ENCODE data around the gene ARX. TPM values are rescaled to one million over a fixed set of nuclear protein-coding genes. Genes with fewer than 3 reads are reported as not detected.

Gene ARX
- total RNA-seq, 1 experiment from 2014 or later = not detected

DNA sequence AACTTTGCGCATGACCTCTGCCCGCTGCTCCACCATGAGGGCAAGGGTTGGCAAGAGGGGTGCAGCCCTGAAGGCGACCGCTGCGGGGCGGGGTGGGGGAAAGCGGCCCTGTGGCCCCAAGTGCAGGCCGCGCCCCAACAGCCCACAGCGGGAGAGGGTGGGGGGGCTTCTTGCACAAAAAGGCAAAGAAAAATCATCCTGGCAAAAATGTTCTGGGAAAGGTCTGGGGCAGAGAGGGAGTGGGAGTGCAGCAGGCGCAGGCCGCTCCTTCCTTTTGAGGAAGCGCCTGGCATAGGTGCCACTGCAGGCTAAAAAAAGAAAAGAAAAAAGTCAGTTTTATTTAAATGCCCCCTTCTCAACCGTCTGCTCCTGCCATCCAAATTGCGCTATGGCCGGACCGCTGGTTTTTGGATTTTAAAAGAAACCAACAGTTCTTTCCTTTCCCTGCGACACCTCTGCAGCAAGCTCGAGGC is 1.4 kb downstream of the ARX start:
- TF ChIP-seq, protein P1, sequence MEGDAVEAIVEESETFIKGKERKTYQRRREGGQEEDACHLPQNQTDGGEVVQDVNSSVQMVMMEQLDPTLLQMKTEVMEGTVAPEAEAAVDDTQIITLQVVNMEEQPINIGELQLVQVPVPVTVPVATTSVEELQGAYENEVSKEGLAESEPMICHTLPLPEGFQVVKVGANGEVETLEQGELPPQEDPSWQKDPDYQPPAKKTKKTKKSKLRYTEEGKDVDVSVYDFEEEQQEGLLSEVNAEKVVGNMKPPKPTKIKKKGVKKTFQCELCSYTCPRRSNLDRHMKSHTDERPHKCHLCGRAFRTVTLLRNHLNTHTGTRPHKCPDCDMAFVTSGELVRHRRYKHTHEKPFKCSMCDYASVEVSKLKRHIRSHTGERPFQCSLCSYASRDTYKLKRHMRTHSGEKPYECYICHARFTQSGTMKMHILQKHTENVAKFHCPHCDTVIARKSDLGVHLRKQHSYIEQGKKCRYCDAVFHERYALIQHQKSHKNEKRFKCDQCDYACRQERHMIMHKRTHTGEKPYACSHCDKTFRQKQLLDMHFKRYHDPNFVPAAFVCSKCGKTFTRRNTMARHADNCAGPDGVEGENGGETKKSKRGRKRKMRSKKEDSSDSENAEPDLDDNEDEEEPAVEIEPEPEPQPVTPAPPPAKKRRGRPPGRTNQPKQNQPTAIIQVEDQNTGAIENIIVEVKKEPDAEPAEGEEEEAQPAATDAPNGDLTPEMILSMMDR (conservative IDR thresholded peaks at IDR 0.05; ENCODE audit: low read depth, low read length) = no peak
- no peak for TF ChIP-seq EZH2phosphoT487 (IDR thresholded peaks at IDR 0.05; ENCODE audit: borderline replicate concordance, low read length)
- Histone ChIP-seq H3K4me3 (ENCODE audit: low read length) (no peak overlapping the region), H3K4me1 (ENCODE audit: insufficient read depth, low read length) (no peaks in the 10 kb centered on the region), H3K9me3 (ENCODE audit: low read length) (no peaks in the 10 kb centered on the region), H3K27me3 (ENCODE audit: low read length) (peaks cover 56% of the 10 kb centered on the region), H3K36me3 (ENCODE audit: low read depth, low read length) (no peaks in the 10 kb centered on the region), H3K9me2 (replicated peaks; ENCODE audit: low read length) (no peaks in the 10 kb centered on the region), H3F3A (ENCODE audit: low read length, unreplicated experiment) (no peaks in the 10 kb centered on the region), H3K9ac (ENCODE audit: low read length) (no peak overlapping the region), H3K27ac (ENCODE audit: low read length) (no peak overlapping the region), H2AFZ (ENCODE audit: low read length) (no peak overlapping the region), H3K4me2 (ENCODE audit: low read length) (no peak overlapping the region), H4K20me1 (ENCODE audit: low read length) (no peaks in the 10 kb centered on the region), H3K79me2 (ENCODE audit: low read length) (no peaks in the 10 kb centered on the region)
- ChIA-PET CTCF (no interaction called here), POLR2A (ENCODE audit: unreplicated experiment) (no interaction called here)
- intact Hi-C loops (cut with micrococcal nuclease) = no loop called here
- no TSS peak for BruUV-seq (replicated peaks)
- ATAC-seq = no peak
- no peak for DNase-seq

DNA sequence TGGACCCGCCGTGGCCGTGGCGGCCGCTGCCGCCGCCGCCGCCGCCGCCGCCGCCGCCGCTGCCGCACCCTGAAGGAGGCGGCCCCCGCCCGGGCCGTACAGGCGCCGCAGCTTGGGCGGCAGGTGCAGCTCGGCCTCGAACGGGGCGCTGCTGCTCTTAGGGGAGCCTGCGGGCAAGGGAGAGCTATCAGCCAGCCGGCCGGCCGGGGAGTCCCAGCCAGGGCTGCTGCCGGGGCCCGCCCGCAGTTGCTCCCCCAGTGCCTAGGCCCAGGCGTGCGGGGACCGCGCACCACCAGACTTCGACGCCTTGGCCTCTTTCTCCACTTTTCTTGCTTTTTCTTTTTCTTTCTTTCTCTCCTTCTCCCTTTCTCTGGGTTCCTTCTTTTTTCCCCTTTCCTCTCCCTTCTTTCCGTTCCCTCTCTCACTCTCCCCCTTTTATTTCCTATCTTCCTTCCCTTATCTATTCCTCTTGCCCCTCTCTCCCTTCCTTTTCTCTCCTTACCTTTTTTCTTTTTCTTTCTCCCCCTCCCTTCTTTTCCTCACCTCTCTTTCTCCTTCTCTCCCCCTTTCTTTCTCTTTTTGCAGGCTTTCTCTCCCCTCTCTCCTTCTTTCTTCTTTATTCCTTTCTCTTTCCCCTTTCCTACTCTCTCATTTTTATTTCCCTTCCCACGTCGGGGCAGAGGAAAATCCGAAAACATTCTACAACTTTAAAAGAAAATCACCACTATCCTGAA is 2.0 kb downstream of the ARX start:
- POLR2A ChIA-PET (ENCODE audit: unreplicated experiment) = no interaction called here
- peak; percentile 16; the same call in 1 of the 2 replicates for ATAC-seq

More for the DNA sequence above, 2.0 kb downstream of the ARX start:
- no peaks in the 10 kb centered on the region for H3K4me1 ChIP-seq (ENCODE audit: insufficient read depth, low read length)
- no peak for TF ChIP-seq EZH2 (IDR thresholded peaks at IDR 0.05; ENCODE audit: low read length, unreplicated experiment)
- TF ChIP-seq EZH2phosphoT487 (IDR thresholded peaks at IDR 0.05; ENCODE audit: borderline replicate concordance, low read length) = no peak
- TF ChIP-seq, protein P1 (conservative IDR thresholded peaks at IDR 0.05; ENCODE audit: low read depth, low read length) = no peak
- H3K9me3 ChIP-seq (ENCODE audit: low read length) = no peaks in the 10 kb centered on the region
- no peak overlapping the region for H2AFZ ChIP-seq (ENCODE audit: low read length)
- intact Hi-C loops (cut with micrococcal nuclease) = no loop called here
- H4K20me1 ChIP-seq (ENCODE audit: low read length) = no peaks in the 10 kb centered on the region
- no peaks in the 10 kb centered on the region for H3K9me2 ChIP-seq (replicated peaks; ENCODE audit: low read length)
- no peaks in the 10 kb centered on the region for H3K79me2 ChIP-seq (ENCODE audit: low read length)
- no peak overlapping the region for H3K9ac ChIP-seq (ENCODE audit: low read length)
- no peak for DNase-seq
- H3K36me3 ChIP-seq (ENCODE audit: low read depth, low read length) = no peaks in the 10 kb centered on the region
- CTCF ChIA-PET = no interaction called here
- H3K4me2 ChIP-seq (ENCODE audit: low read length) = no peak overlapping the region
- H3K27me3 ChIP-seq (ENCODE audit: low read length) = peaks cover 52% of the 10 kb centered on the region
- H3K27ac ChIP-seq (ENCODE audit: low read length) = no peak overlapping the region
- H3K4me3 ChIP-seq (ENCODE audit: low read length) = no peak overlapping the region
- H3F3A ChIP-seq (ENCODE audit: low read length, unreplicated experiment) = no peaks in the 10 kb centered on the region
- BruUV-seq (replicated peaks) = no TSS peak

All from PC-3 (cell line).